Ramos (cell line): ENCODE measurements around the gene HERC2.
"Not testable (repeated sequence)": the region's sequence is repeated elsewhere in the genome, so short reads cannot be mapped to it uniquely, and the experiment has no call there.

Source experiments
- in situ Hi-C: fragments of 300-500 bp; cut with MboI; formaldehyde crosslinking; loops from one replicate; pipeline ENCODE4 v1.14.3; 2022; ENCODE audit warnings: low sequenced_read_pairs; ENCODE audit not compliant: unreplicated experiment

Gene HERC2

DNA sequence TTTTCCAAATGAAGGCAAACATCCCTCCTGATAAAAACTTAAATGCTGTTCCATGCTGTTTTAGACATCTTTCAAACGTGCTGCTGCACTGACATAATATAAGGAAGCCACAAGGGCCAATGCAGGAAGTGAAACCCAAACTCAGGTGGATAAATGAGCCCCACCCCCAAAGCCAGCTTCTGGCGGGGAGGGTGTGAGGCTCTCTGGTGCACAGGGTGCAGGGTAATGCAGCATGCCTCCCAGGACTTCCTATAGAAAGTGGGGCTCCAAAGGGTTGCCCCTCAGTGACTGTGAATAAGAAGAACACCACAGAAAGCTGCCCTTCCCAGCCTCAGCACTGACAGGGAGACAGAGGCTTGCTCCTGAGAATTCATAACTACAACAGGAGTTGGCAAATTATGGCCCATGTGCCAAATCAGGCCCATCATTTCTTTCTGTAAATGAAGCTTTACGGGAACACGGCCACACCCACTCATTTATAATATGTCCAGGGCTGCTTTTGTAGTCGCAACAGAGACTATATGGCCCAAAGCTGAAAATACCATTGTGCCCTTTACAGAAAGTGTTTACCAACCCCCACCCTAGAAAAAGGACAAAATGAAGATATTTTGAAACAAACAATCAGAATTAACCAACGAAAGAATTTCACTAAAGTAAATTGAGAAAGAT, 185.6 kb downstream of the HERC2 start:
- in situ Hi-C loops, result not testable (repeated sequence)

- in situ Hi-C loops, result no loop called here
These were observed 188.7 kb downstream of the HERC2 start for GRCh38 chr15:28133281-28133680.

DNA sequence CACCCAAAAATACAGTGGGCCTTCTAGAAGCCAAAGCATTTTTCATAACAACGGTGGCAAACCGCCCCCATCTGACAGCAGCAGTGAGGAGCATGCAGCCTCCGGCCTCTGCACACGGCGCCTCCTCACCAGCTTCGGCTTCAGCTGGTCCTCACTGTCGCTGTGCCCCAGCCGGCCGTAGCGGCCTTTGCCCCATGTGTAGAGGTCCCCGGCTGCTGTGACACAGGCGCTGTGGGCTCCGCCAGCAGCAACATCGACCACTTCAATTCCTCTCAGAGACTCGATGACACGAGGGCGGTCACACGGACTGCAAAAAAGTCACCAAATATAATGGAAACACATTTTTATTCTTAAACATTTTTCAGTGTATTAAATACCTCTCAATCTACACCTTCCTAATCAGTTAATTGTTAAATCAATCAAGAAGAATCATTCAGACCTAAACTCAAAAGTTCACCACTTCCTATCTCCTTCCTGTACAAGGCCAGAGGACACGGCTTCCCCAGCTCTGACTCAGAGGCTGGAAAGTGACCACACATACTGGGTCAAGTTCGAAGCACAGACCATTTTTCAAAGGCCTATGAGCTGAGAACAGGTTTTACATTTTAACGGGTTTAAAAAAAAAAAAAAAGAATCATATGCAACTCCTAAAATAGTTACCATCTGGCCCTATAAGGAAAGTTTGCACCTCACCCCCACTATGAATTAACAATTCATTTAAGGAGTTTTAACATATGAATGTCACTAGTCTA, 189.3 kb downstream of the HERC2 start:
- in situ Hi-C loops, result no loop called here

DNA sequence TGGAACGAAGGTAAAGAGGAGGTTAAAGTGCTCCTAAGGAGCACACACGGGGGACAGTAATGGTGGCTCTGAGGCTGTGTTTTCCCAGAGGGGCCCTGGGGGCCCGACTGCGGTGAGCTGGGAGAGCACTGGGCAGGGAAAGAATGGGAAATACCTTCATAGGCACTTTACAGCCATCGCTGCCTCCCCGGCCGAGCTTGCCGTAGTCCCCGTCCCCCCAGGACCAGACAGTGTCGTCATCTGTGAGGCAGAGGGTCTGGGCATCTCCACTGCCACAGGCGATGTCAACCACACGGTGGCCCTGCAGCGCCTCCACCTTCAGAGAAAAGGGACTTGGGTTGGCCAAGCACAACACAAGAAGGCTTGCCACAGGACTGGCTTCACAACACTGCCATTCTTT, 190.0 kb downstream of the HERC2 start:
- in situ Hi-C loops, result no loop called here

GRCh38 chr15:28131400-28131799, 190.6 kb downstream of the HERC2 start:
- in situ Hi-C loops, result no loop called here

DNA sequence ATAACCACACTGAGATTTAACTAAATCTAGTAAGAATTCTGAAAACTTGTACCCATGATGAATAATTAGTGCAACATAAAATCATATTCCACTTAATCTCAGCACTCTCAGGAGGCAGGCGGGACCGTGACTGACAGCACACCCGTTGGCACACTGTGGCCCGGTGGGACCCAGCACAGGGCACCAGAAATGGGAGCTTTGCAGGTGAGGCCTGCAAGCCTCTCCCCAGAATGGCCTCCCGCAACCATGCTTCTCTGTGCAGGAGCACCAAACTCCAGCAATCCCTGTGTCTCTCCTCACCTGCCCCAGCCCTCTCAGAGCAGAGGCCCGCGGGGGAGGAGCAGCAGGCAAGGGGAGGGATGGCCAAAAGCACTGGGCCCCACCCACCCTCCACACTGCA, 191.3 kb downstream of the HERC2 start:
- in situ Hi-C loops, result no loop called here

- in situ Hi-C loops, result no loop called here
These were observed 192.6 kb downstream of the HERC2 start for GRCh38 chr15:28129231-28129848.

GRCh38 chr15:28128031-28128430, 193.9 kb downstream of the HERC2 start:
- in situ Hi-C loops, result no loop called here

GRCh38 chr15:28127036-28127435, 194.9 kb downstream of the HERC2 start:
- in situ Hi-C loops, result no loop called here

DNA sequence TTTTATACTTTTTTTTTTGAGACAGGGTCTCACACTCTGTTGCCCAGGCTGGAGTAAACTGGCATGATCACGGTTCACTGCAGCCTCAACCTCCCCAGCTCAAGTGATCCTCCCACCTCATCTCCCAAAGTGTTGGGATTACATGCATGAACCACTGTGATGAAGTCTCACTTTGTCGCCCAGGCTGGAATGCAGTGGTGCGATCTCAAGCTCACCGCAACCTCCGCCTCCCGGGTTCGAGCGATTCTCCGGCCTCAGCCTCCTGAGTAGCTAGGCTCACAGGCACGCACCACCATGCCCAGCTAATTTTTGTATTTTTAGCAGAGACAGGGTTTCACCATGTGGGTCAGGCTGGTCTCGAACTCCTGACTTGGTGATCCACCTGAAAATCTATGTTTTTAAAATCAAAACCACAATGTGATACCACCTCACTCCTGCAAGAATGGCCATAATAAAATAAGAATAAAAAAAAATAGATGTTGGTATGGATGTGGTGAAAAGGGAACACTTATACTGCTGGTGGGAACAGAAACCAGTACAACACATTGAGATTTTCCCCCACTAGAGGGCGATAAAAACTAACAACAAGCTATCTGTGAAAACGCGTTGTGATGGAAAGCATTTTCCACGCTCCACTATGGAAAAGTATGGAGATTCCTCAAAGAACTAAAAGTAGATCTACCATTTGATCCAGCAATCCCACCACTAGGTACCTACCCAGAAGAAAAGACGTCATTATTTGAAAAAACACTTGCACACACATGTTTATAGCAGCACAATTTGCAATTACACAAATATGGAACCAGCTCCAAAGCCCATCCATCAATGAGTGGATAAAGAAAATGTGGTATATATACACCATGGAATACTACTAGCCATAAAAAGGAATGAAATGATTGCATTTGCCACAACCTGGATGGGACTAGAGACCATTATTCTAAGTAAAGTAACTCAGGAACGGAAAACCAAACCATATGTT, 196.0 kb downstream of the HERC2 start:
- in situ Hi-C loops, result no loop called here

- in situ Hi-C loops, result no loop called here
These were observed 197.1 kb downstream of the HERC2 start for GRCh38 chr15:28124841-28125240.

- in situ Hi-C loops, result no loop called here
These were observed 198.5 kb downstream of the HERC2 start for GRCh38 chr15:28123408-28124023.

DNA sequence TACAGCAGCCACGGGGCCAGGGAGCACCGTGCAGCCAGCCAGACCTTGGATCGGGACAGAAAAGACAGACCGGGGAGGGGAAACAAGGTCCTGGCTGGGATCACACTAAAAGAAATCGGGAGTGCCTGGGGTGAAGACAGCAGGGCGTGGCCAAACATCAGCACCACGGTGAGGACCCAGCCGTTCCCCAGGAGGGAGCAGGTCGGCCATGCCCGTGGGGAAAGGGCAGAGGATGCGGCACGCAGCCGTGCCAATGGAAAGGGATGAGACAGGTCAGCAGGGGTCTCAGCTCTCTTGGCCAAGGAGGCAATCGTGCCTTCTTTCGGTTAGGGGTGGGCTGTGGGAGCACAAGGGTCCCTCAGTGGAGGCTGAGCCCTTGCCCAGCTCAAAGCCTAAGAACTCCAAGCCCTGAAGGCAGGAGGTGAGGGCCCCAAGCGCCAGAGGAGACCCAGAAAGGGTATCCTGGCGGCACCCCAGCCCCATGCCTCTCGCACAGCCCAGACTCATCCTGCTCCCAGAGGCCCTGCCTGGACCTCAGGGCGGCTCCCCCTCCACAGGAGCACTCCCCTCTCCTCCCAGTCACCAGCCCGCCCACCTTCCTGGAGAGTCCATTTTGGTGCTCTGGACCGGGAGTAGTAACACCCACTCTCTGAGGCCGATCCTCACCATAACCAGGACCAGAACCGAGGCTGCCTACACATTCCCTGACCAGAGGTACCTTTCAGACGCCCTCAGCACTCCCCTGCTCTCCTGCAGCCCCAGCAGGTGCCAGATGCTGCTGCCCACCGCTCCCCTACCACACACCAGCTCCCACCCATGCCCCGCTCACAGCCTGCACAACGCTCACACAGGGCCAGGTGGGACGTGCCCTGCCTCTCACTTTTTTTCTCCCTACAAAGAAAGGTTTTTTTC, 199.7 kb downstream of the HERC2 start:
- in situ Hi-C loops, result no loop called here

DNA sequence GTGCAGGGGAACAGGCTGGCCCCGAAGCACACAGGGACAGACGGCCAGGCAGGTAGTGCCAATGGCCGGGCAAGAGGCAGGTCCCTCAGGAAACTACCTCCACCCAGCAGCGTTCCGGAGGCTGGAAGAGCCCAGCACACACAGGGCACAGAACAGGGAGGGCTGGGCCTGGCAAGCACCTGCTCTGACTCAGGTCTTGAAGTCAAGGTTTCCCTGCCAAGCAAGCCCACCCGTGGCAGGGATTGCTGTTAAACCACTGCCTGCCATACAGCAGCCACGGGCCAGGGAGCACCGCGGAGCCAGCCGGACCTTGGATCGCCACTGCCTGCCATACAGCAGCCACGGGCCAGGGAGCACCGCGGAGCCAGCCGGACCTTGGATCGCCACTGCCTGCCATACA, 200.4 kb downstream of the HERC2 start:
- in situ Hi-C loops, result not testable (repeated sequence)

- in situ Hi-C loops, result no loop called here
These were observed 201.7 kb downstream of the HERC2 start for GRCh38 chr15:28120359-28120640.

GRCh38 chr15:28118531-28118930, 203.4 kb downstream of the HERC2 start:
- in situ Hi-C loops, result no loop called here

DNA sequence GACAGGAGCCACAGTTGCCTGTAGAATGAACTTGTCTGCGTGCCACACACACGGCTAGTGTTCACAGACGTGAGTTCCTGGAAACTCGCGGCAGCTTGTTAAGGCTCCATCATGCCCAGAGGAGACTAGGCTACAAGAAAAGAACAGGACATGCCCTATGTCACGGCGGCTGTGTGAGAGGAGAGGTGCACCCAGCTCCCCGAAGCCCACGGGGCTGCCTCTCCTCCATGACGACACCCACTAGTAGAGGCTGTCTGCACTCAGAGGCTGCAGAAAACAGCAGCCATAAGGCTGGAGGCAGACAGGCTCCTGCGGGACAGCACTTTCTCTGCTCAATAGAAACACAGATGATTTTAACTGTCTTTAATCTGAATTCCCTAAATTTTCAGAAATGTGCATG, 203.9 kb downstream of the HERC2 start:
- in situ Hi-C loops, result no loop called here

- in situ Hi-C loops, result no loop called here
These were observed 204.5 kb downstream of the HERC2 start for GRCh38 chr15:28117432-28117990.
